GM12878 (cell line): ENCODE data around the gene RPLP1. TPM values are rescaled to one million over a fixed set of nuclear protein-coding genes. Genes with fewer than 3 reads are reported as not detected.

Experiments
- ATF7 ChIP-seq: fragments of 450-650 bp; IDR thresholded peaks from 2 replicates; pipeline ENCODE4 v1.6.1; 2016; ENCODE audit warnings: low read depth, mild to moderate bottlenecking
- BHLHE40 ChIP-seq, 2 experiments: fragments of 450-650 bp in 1 of 2; IDR thresholded peaks; 2 replicates each; pipeline ENCODE4 v1.6.1; 2011 to 2017; ENCODE audit warnings: low read depth in 2 of 2, borderline replicate concordance in 1 of 2, improper control_type of control experiment in 1 of 2, low read length in 1 of 2, mild to moderate bottlenecking in 1 of 2
- BMI1 ChIP-seq: fragments of 450-650 bp; IDR thresholded peaks from 2 replicates; pipeline ENCODE4 v1.6.1; 2016; ENCODE audit warnings: mild to moderate bottlenecking, moderate library complexity, borderline replicate concordance
- CBX5 ChIP-seq: sonication (generic); IDR thresholded peaks from 2 replicates; pipeline ENCODE4 v1.6.1; 2016; ENCODE audit warnings: low read depth, moderate library complexity, mild to moderate bottlenecking, inconsistent platforms
- CEBPB ChIP-seq, 2 experiments: fragments of 150-350 bp in 1 of 2; IDR thresholded peaks; 2 replicates each; pipeline ENCODE4 v1.6.1; 2012 to 2014; ENCODE audit warnings: low read depth in 2 of 2, low read length in 2 of 2, borderline replicate concordance in 1 of 2, inconsistent platforms in 1 of 2
- CTCF ChIP-seq, 3 experiments: IDR thresholded peaks in 2 of 3; conservative IDR thresholded peaks in 1 of 3; 2 replicates each; pipeline ENCODE4 v1.5.1; 2011; ENCODE audit warnings: low read depth in 3 of 3, low read length in 3 of 3, mild to moderate bottlenecking in 3 of 3, control low read depth in 2 of 3, moderate library complexity in 2 of 3, inconsistent platforms in 1 of 3, mixed read lengths in 1 of 3; ENCODE audit not compliant: control insufficient read depth in 2 of 3, insufficient read depth in 1 of 3; ENCODE audit errors: extremely low read depth in 1 of 3
- E2F4 ChIP-seq: IDR thresholded peaks from 2 replicates; pipeline ENCODE4 v1.6.1; 2012; ENCODE audit warnings: low read depth, low read length, improper control_type of control experiment
- JUNB ChIP-seq: IDR thresholded peaks from 2 replicates; pipeline ENCODE4 v1.6.1; 2016; ENCODE audit warnings: antibody characterized with exemption, mild to moderate bottlenecking
- JUND ChIP-seq: IDR thresholded peaks from 2 replicates; pipeline ENCODE4 v1.6.1; 2012; ENCODE audit warnings: low read depth, mild to moderate bottlenecking, low read length, improper control_type of control experiment, moderate library complexity
- RB1 ChIP-seq: fragments of 450-650 bp; formaldehyde crosslinking; IDR thresholded peaks from 2 replicates; pipeline ENCODE4 v1.6.1; 2017; ENCODE audit warnings: mild to moderate bottlenecking, borderline replicate concordance
- RCOR1 ChIP-seq: conservative IDR thresholded peaks from 2 replicates; pipeline ENCODE4 v1.6.1; 2012; ENCODE audit warnings: low read depth, low read length, improper control_type of control experiment
- RUNX3 ChIP-seq: IDR thresholded peaks from 2 replicates; pipeline ENCODE4 v1.6.1; 2012; ENCODE audit warnings: low read length, inconsistent platforms
- SIN3A ChIP-seq: IDR thresholded peaks from 2 replicates; pipeline ENCODE4 v1.6.1; 2012; ENCODE audit warnings: low read depth, low read length, improper control_type of control experiment
- SMARCA5 ChIP-seq: fragments of 450-650 bp; IDR thresholded peaks from 2 replicates; pipeline ENCODE4 v1.6.1; 2017; ENCODE audit warnings: mild to moderate bottlenecking
- SREBF1 ChIP-seq: IDR thresholded peaks from 2 replicates; pipeline ENCODE4 v1.6.1; 2012; ENCODE audit warnings: mild to moderate bottlenecking, low read length
- TCF12 ChIP-seq: IDR thresholded peaks from 2 replicates; pipeline ENCODE4 v1.6.1; 2011; ENCODE audit warnings: low read depth, mild to moderate bottlenecking, low read length
- ZNF24 ChIP-seq: fragments of 450-650 bp; IDR thresholded peaks from 2 replicates; pipeline ENCODE4 v1.6.1; 2017; ENCODE audit warnings: antibody characterized with exemption, mild to moderate bottlenecking
- ZNF592 ChIP-seq: fragments of 450-650 bp; IDR thresholded peaks from 2 replicates; pipeline ENCODE4 v1.6.1; 2017; ENCODE audit warnings: mild to moderate bottlenecking, moderate library complexity
- ZSCAN29 ChIP-seq: fragments of 450-650 bp; IDR thresholded peaks from 2 replicates; pipeline ENCODE4 v1.6.1; 2017; ENCODE audit warnings: mild to moderate bottlenecking, moderate library complexity
- polyA plus RNA-seq, 11 experiments: library from polyadenylated mRNA; depleted of rRNA in 4 of 11; unstranded in 6 of 11; stranded (reverse) in 5 of 11; fragments of >200 nt; fragmentation: Nextera tagmentation in 4 of 11; fragmentation: Illumina TruSeq in 1 of 11; extraction: Ambion mirVana in 4 of 11; extraction: Trizol in 1 of 11; gene quantifications; 1 replicate in 1 of 11; 2 replicates in 10 of 11; pipeline versions ENCODE4 v1.2.1 to v1.2.3, GENCODE V29; 2011 to 2016; ENCODE audit warnings: inconsistent platforms in 2 of 11, missing spikeins in 2 of 11, low read depth in 1 of 11
- total RNA-seq, 4 experiments: library from RNA; depleted of rRNA in 3 of 4; stranded (reverse); fragments of >200 nt in 3 of 4; fragmentation: Illumina TruSeq in 1 of 4; extraction: Trizol in 1 of 4; gene quantifications; 2 replicates each; pipeline versions ENCODE4 v1.2.1 to v1.2.3, GENCODE V29; 2013 to 2021
- TF ChIP-seq, protein P1 (sequence below): IDR thresholded peaks from 2 replicates; pipeline ENCODE4 v1.6.1; 2012; ENCODE audit warnings: low read length, inconsistent platforms

RPLP1 gene
- total and polyA plus RNA-seq, 10 of the 15 experiments (the other 5 are each of a cell fraction or from before 2014, with no cell fraction given), result 217 to 3,098 (median 1,664) TPM

DNA sequence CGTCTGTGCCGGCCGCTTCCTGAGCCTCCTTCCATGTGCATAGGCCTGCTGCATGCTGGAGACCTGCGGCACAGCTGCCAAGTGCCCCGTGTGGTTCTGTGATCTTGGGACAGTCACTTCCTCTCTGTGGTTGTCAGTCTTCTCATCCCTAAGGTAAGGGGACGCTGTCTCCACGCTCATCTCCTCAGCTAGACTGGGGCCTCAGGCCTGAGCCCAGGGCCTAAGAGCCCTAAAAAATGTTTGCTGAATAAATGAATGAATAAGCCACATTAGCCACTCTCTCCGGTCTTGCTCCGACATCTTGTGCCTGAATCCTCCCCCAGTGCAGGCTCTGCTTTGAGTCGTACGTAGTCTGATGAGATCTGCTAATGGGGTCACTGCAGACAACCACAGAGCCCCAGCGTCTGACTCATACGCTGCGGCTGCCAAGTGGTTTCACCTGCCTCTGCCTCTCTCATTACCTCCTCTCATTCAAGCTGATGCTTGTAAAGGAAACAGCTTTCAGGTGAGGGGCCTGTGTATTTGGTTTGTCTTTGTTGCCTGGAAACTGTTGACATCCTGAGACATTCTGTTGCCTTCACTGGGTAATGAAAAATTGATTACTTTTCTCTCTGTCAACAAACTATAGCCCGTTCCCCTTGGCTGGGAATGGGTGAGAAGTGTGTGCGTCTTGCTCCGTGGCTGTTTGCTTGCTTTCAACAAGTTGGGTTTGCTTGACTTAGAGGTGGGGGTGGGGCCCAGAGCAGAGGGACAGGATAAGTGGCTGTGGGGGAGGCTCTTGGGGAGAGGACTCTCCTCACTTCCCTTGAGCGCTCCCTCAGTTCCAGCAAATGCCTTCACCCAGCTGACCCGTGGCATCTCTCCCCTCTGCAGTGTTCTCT, 15.9 kb downstream of the RPLP1 start (continued):
- TF ChIP-seq E2F4 (no peak), CTCF (IDR thresholded peaks at IDR 0.05 in 2 of 3, conservative IDR thresholded peaks at IDR 0.05 in 1 of 3; ENCODE audit: control insufficient read depth in 2 of 3, extremely low read depth in 1 of 3, insufficient read depth in 1 of 3, low read depth in 3 of 3, low read length in 3 of 3) (no peak), BHLHE40 (IDR thresholded peaks at IDR 0.05; ENCODE audit: borderline replicate concordance in 1 of 2, low read depth in 2 of 2, low read length in 1 of 2) (peak; percentile 26 to 59; a peak in 2 of 4 replicates), ZNF592 (no peak), BMI1 (no peak), RB1 (no peak), TCF12 (peak; percentile 57; the same call in 1 of the 2 replicates), JUND (peak; percentile 24; the same call in 1 of the 2 replicates), ATF7 (peak; percentile 79), SIN3A (no peak), JUNB (peak; percentile 49), ZNF24 (0 out of 2 replicates have a peak, but pooled peaks have one; percentile 12), CEBPB (IDR thresholded peaks at IDR 0.05; ENCODE audit: borderline replicate concordance in 1 of 2, low read depth in 2 of 2, low read length in 2 of 2) (no peak), RUNX3 (peak; percentile 87), ZSCAN29 (no peak), SREBF1 (no peak), RCOR1 (no peak), CBX5 (no peak), SMARCA5 (no peak)
- TF ChIP-seq, protein P1, sequence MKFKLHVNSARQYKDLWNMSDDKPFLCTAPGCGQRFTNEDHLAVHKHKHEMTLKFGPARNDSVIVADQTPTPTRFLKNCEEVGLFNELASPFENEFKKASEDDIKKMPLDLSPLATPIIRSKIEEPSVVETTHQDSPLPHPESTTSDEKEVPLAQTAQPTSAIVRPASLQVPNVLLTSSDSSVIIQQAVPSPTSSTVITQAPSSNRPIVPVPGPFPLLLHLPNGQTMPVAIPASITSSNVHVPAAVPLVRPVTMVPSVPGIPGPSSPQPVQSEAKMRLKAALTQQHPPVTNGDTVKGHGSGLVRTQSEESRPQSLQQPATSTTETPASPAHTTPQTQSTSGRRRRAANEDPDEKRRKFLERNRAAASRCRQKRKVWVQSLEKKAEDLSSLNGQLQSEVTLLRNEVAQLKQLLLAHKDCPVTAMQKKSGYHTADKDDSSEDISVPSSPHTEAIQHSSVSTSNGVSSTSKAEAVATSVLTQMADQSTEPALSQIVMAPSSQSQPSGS, result no peak
